GM12873 (cell line): ENCODE measurements around the gene MACF1.

Experiments
- TF ChIP-seq, protein P1 (sequence below): IDR thresholded peaks from 2 replicates; pipeline ENCODE4 v1.5.1; 2012; ENCODE audit warnings: low read depth, mild to moderate bottlenecking, moderate library complexity, low read length, control low read depth; ENCODE audit not compliant: insufficient read depth; ENCODE audit errors: missing control alignments

The MACF1 gene

DNA sequence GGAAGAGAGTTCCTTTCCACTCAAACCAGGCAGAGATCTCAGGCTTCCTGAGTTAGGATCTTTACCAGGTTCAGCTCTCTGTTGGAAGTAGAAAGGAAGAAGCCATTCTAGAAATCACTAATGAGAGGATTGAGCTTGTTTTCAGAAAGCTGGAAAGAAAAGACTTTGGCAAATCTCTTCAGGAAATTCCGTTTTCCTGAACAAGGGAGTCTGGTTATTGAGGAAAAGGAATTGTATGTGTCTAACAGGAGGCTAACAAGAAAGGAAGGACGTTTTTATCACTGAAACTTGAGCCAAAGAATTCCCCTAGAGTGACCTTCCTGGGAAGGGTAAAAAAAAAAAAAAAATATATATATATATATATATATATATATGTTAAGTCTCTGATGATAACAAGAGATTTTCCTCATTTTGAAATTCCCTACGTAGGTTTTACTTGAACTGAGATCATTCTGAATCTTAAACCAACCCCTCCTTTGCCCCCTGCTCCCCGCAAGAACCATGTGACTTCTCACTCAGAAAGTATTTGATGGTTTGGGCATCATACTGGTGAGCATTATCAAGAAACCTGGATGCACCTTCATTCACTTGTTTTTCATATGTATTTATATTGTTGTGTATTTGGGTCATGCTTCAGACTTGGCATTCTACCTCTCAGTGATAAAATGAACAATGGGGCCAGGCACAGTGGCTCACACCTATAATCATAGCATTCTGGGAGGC, 188.5 kb downstream of the MACF1 start:
- TF ChIP-seq, protein P1, sequence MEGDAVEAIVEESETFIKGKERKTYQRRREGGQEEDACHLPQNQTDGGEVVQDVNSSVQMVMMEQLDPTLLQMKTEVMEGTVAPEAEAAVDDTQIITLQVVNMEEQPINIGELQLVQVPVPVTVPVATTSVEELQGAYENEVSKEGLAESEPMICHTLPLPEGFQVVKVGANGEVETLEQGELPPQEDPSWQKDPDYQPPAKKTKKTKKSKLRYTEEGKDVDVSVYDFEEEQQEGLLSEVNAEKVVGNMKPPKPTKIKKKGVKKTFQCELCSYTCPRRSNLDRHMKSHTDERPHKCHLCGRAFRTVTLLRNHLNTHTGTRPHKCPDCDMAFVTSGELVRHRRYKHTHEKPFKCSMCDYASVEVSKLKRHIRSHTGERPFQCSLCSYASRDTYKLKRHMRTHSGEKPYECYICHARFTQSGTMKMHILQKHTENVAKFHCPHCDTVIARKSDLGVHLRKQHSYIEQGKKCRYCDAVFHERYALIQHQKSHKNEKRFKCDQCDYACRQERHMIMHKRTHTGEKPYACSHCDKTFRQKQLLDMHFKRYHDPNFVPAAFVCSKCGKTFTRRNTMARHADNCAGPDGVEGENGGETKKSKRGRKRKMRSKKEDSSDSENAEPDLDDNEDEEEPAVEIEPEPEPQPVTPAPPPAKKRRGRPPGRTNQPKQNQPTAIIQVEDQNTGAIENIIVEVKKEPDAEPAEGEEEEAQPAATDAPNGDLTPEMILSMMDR = no peak

DNA sequence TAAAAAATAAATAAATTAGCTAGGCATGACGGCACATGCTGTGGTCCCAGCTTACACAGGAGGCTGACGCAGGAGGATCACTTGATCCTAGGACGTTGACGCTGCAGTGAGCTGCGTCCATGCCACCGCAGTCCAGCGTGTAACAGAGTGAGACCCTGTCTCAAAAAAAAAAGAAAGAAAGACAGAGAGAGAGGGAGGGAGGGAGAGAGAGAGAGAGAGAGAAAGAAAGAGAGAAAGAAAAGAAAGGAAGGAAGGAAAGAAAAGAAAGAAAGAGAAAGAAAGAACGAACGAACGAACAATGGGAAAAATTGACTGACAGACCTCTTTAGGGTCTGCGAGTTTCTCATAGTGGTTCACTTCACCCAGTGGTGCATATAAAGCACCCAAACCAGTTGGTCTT, 189.2 kb downstream of the MACF1 start:
- TF ChIP-seq, protein P1 = no peak

DNA sequence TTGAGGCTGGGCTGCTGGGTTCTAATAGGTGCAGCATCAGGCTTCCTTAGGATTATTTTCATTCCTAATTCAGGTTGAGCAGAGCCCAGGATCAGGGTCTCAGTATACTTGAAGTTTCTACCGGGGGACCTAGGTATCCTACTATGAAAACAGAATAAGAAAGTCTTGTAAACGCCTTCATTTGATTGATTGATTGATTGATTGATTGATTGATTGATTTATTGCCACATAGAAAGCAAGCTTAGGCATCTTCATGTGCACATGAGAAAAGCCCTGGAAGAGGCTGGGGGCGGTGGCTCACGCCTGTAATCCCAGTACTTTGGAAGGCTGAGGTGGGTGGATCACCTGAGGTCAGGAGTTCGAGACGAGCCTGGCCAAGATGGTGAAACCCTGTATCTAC, 189.6 kb downstream of the MACF1 start:
- TF ChIP-seq, protein P1 = no peak

DNA sequence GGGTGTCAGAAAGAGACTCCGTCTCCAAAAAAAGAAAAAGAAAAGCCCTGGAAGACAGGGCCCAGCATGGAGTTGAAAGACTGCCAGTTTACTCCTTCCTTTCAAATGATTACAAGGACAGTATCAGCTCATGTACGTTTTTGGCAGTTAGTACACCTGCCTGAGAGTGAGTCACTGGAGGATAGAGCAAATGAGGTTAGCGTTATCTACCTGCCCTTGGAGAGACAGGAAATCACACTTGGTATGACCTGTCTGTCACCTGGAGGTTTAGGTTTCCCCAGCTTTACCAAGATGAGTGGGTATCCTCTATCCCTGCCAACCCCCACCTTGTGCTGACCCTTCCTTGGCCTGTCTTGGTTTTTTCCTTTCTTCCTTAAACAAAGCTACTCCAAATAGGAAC, 190.1 kb downstream of the MACF1 start:
- TF ChIP-seq, protein P1 = no peak

DNA sequence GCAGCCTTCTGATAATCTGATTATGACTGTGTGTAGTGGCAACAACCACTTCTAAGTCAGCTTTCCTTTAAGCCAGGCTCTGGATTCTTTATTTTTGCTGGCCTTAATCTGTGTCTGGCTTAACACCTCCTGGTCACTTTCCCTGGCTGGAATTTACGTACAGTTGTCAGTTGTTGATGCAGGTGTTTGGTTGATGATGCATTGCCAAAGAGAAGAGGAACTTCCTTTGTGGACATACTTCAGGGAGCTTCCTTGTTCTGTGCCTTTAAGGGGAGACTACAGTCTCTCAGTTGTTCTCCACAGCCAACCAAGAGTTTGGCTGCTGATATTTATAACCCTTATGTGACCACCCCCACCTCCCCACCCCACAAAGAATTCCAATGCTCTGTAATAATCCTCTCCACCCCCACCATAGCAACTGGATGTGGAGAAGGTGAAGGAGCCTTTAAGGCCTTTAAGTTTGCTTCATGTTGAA, 190.9 kb downstream of the MACF1 start:
- TF ChIP-seq, protein P1 = no peak

DNA sequence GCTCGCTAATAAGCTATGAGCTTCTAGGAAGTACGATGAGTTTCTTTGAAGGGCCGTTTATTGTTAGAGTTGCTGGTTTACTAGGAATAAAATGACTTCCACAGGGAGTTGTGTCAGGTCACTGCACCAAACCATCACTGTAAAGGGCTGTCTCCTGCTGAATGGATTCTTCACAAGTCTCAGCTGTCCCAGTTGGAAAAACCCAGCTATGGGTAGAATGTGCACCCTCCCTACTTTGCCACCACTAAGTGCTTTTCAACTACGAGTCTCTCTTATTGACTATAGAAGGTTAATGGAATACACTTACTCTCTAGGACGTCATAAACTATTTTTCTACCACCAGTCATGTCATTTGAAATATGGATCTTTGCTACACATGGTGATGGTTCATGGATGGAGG, 192.2 kb downstream of the MACF1 start:
- TF ChIP-seq, protein P1 = no peak

DNA sequence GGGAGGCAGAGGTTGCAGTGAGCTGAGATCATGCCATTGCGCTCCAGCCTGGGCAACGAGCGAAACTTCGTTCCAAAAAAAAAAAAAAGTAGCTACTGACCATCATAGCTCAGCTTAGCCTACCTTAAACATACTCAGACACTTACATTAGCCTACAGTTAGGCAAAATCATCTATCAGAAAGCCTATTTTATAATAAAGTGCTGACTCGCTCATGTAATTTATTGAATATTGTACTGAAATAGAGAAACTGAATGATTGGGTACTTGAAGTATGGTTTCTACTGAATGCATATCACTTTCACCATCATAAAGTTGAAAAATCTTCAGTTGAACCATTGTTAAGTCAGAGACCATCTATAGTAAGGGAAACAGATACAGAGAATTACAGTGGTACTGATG, 193.0 kb downstream of the MACF1 start:
- TF ChIP-seq, protein P1 = no peak
